ENCODE results near the gene FAM111A.

FAM111A gene

GRCh38 chr11:59180168-59180776, 37.6 kb downstream of the FAM111A start:
- DNase-seq = no peak

GRCh38 chr11:59180907-59181306, 38.3 kb downstream of the FAM111A start:
- DNase-seq = no peak

GRCh38 chr11:59181746-59182456, 39.2 kb downstream of the FAM111A start:
- no peak for DNase-seq

- peak; percentile 18 to 30 for DNase-seq
These were observed 39.9 kb downstream of the FAM111A start for GRCh38 chr11:59182457-59183151.

- DNase-seq = no peak
These were observed 41.1 kb downstream of the FAM111A start for GRCh38 chr11:59183771-59184170.

- no peak for DNase-seq
These were observed 42.2 kb downstream of the FAM111A start for GRCh38 chr11:59184691-59185339.

- DNase-seq = no peak
These were observed 42.8 kb downstream of the FAM111A start for GRCh38 chr11:59185386-59185945.

- peak; percentile 51 to 58 for DNase-seq
These were observed 43.5 kb downstream of the FAM111A start for GRCh38 chr11:59186130-59186594.

GRCh38 chr11:59187035-59187434, 44.4 kb downstream of the FAM111A start:
- no peak for DNase-seq

GRCh38 chr11:59187587-59187986, 44.9 kb downstream of the FAM111A start:
- DNase-seq = no peak

- no peak for DNase-seq
These were observed 46.3 kb downstream of the FAM111A start for GRCh38 chr11:59188954-59189353.

GRCh38 chr11:59189986-59190385, 47.3 kb downstream of the FAM111A start:
- DNase-seq = no peak

GRCh38 chr11:59191095-59191494, 48.4 kb downstream of the FAM111A start:
- DNase-seq = no peak

- DNase-seq = no peak
These were observed 49.2 kb downstream of the FAM111A start for GRCh38 chr11:59191890-59192289.

- no peak for DNase-seq
These were observed 49.9 kb downstream of the FAM111A start for GRCh38 chr11:59192446-59193020.

- no peak for DNase-seq
These were observed 51.0 kb downstream of the FAM111A start for GRCh38 chr11:59193587-59194130.

GRCh38 chr11:59195586-59195985, 52.9 kb downstream of the FAM111A start:
- no peak for DNase-seq

GRCh38 chr11:59196777-59197176, 54.1 kb downstream of the FAM111A start:
- DNase-seq = no peak

- DNase-seq = no peak
These were observed 55.3 kb downstream of the FAM111A start for GRCh38 chr11:59197991-59198390.

GRCh38 chr11:59198726-59199125, 56.1 kb downstream of the FAM111A start:
- no peak for DNase-seq

- DNase-seq = peak in 1 of 2 donors; percentile 22
These were observed 57.1 kb downstream of the FAM111A start for GRCh38 chr11:59199546-59200422.

- DNase-seq = no peak
These were observed 57.7 kb downstream of the FAM111A start for GRCh38 chr11:59200423-59200746.
